CD14-positive monocyte (primary cell): Measurements from ENCODE around the gene KIAA0319L. TPM values are rescaled to one million over a fixed set of nuclear protein-coding genes. Genes with fewer than 3 reads are reported as not detected.

ENCODE experiments used
- DNase-seq, 3 donors: peaks; one replicate each; pipeline ENCODE4 v3.0.0-alpha.2; 2011 to 2022
- H2AFZ ChIP-seq: 2 replicates; pipeline ENCODE4 v1.6.0; 2012; ENCODE audit warnings: mild to moderate bottlenecking, low read depth, low read length, inconsistent platforms; ENCODE audit not compliant: insufficient read depth, poor library complexity, severe bottlenecking
- H3K27ac ChIP-seq, 2 donors: 1 replicate in 1 of 2; 2 replicates in 1 of 2; pipeline ENCODE4 v1.5.1; 2012 to 2013; ENCODE audit warnings: low read length in 2 of 2, control low read depth in 1 of 2, inconsistent platforms in 1 of 2, low read depth in 1 of 2, mild to moderate bottlenecking in 1 of 2
- H3K27me3 ChIP-seq, 2 donors: one replicate each; pipeline versions ENCODE4 v1.6.0 to v1.6.1; 2011 to 2013; ENCODE audit warnings: low read length in 2 of 2; ENCODE audit not compliant: control insufficient read depth in 2 of 2, insufficient read depth in 2 of 2
- H3K36me3 ChIP-seq, 2 donors: replicated peaks in 1 of 2; 1 replicate in 1 of 2; 2 replicates in 1 of 2; pipeline versions ENCODE4 v1.5.1 to v1.6.1; 2012 to 2013; ENCODE audit warnings: low read length in 2 of 2, control low read depth in 1 of 2, inconsistent platforms in 1 of 2, mild to moderate bottlenecking in 1 of 2; ENCODE audit not compliant: insufficient read depth in 2 of 2, control insufficient read depth in 1 of 2
- H3K4me1 ChIP-seq, 2 donors: 1 replicate in 1 of 2; 2 replicates in 1 of 2; pipeline versions ENCODE4 v1.5.1 to v1.6.1; 2012 to 2013; ENCODE audit warnings: low read length in 2 of 2, control low read depth in 1 of 2, inconsistent platforms in 1 of 2, mild to moderate bottlenecking in 1 of 2, moderate library complexity in 1 of 2; ENCODE audit not compliant: insufficient read depth in 2 of 2, control insufficient read depth in 1 of 2
- H3K4me2 ChIP-seq: replicated peaks from 2 replicates; pipeline ENCODE3; 2012; ENCODE audit warnings: low read length, moderate library complexity, mild to moderate bottlenecking; ENCODE audit not compliant: poor library complexity, severe bottlenecking; ENCODE audit errors: extremely low read depth
- H3K4me3 ChIP-seq, 3 experiments: fragments of 200-600 bp in 1 of 3; sonication (generic) in 1 of 3; replicated peaks in 1 of 3; 1 replicate in 2 of 3; 2 replicates in 1 of 3; pipeline ENCODE4 v1.5.1; 2011 to 2013; ENCODE audit warnings: low read length in 3 of 3, mild to moderate bottlenecking in 3 of 3, control low read depth in 2 of 3, low read depth in 2 of 3, inconsistent platforms in 1 of 3, moderate library complexity in 1 of 3
- H3K79me2 ChIP-seq: 2 replicates; pipeline ENCODE4 v1.6.0; 2012; ENCODE audit warnings: mild to moderate bottlenecking, control low read depth, inconsistent platforms, low read length, moderate library complexity; ENCODE audit not compliant: insufficient read depth
- H3K9ac ChIP-seq: 2 replicates; pipeline ENCODE4 v1.6.0; 2017; ENCODE audit warnings: low read length, mild to moderate bottlenecking; ENCODE audit not compliant: insufficient read depth, poor library complexity, severe bottlenecking
- H3K9me3 ChIP-seq, 2 donors: replicated peaks in 1 of 2; 1 replicate in 1 of 2; 2 replicates in 1 of 2; pipeline versions ENCODE4 v1.5.1 to v1.6.1; 2012 to 2013; ENCODE audit warnings: low read length in 2 of 2, control low read depth in 1 of 2; ENCODE audit not compliant: control insufficient read depth in 1 of 2, insufficient read depth in 1 of 2
- H4K20me1 ChIP-seq: 2 replicates; pipeline ENCODE4 v1.6.0; 2012; ENCODE audit warnings: mild to moderate bottlenecking, low read length, control low read depth, moderate library complexity; ENCODE audit not compliant: insufficient read depth
- H3K27ac Mint-ChIP-seq, 7 donors: one replicate each; pipeline ENCODE4 v1.8.0; 2020; ENCODE audit warnings: mild to moderate bottlenecking in 7 of 7, mixed read lengths in 7 of 7, moderate library complexity in 6 of 7, inconsistent platforms in 2 of 7
- H3K27me3 Mint-ChIP-seq, 3 donors: one replicate each; pipeline ENCODE4 v1.8.0; 2021 to 2022; ENCODE audit warnings: low read depth in 3 of 3, mild to moderate bottlenecking in 3 of 3, mixed read lengths in 3 of 3, moderate library complexity in 3 of 3, inconsistent platforms in 1 of 3
- H3K36me3 Mint-ChIP-seq, 2 donors: one replicate each; pipeline ENCODE4 v1.8.0; 2020; ENCODE audit warnings: mixed read lengths in 2 of 2, inconsistent platforms in 1 of 2, mild to moderate bottlenecking in 1 of 2
- H3K4me1 Mint-ChIP-seq: one replicate; pipeline ENCODE4 v1.8.0; 2020; ENCODE audit warnings: mild to moderate bottlenecking, mixed read lengths
- H3K4me3 Mint-ChIP-seq, 2 donors: one replicate each; pipeline ENCODE4 v1.8.0; 2020; ENCODE audit warnings: mild to moderate bottlenecking in 2 of 2, mixed read lengths in 2 of 2, moderate library complexity in 1 of 2
- H3K9me3 Mint-ChIP-seq, 7 donors: one replicate each; pipeline ENCODE4 v1.8.0; 2020 to 2022; ENCODE audit warnings: mixed read lengths in 7 of 7, mild to moderate bottlenecking in 6 of 7, moderate library complexity in 6 of 7, inconsistent platforms in 2 of 7
- CTCF ChIP-seq: fragments of 200-600 bp; IDR thresholded peaks from one replicate; pipeline ENCODE4 v1.8.0; 2022; ENCODE audit warnings: antibody characterized with exemption, mild to moderate bottlenecking
- WGBS: methylation state at CpG from one replicate; pipeline ENCODE4 v1.1.5; 2013; ENCODE audit warnings: missing lambda C conversion rate; ENCODE audit not compliant: insufficient coverage; 5-methylcytosine and 5-hydroxymethylcytosine counted together
- intact Hi-C, 2 donors: fragments of 100-400 bp; cut with micrococcal nuclease; formaldehyde crosslinking; loops; one replicate each; pipeline versions ENCODE4 v1.15.0 to v1.15.1; 2023
- polyA plus RNA-seq, 3 donors: library from polyadenylated mRNA; depleted of rRNA in 1 of 3; unstranded in 2 of 3; stranded (reverse) in 1 of 3; fragments of 300-500 nt in 2 of 3; fragments of >200 nt in 1 of 3; fragmentation: Illumina TruSeq in 2 of 3; gene quantifications; 1 replicate in 2 of 3; 2 replicates in 1 of 3; pipeline ENCODE4 v1.2.3, GENCODE V29; 2012 to 2021

The KIAA0319L gene
- polyA plus RNA-seq, 3 donors, result 20.6 to 75.3 (median 28.6) TPM

- no peaks in the 10 kb centered on the region for H3K27me3 ChIP-seq
- H4K20me1 ChIP-seq, result no peaks in the 10 kb centered on the region
- H3K4me1 ChIP-seq, result peaks cover 11 to 22% of the 10 kb centered on the region in 2 donors
- peaks cover 30 to 63% of the 10 kb centered on the region in 2 donors for H3K36me3 ChIP-seq
- Mint-ChIP-seq H3K4me3 (no peak overlapping the region), H3K36me3 (peaks cover 45 to 63% of the 10 kb centered on the region in 2 donors), H3K4me1 (peaks cover 19% of the 10 kb centered on the region), H3K9me3 (no peaks in the 10 kb centered on the region), H3K27ac (no peak overlapping the region), H3K27me3 (peaks cover 0 to 3% (median 2%) of the 10 kb centered on the region in 3 donors)
- intact Hi-C loops, result no loop called here
- WGBS, result no CpG with 5 or more reads among the region's 4 CpGs
- TF ChIP-seq CTCF, result no peak
- no peak overlapping the region for H3K9ac ChIP-seq
- H3K27ac ChIP-seq, result no peak overlapping the region
- no peak overlapping the region for H3K4me2 ChIP-seq
- H3K79me2 ChIP-seq, result no peaks in the 10 kb centered on the region
- no peak for DNase-seq
- H3K4me3 ChIP-seq, result no peak overlapping the region
- no peaks in the 10 kb centered on the region for H3K9me3 ChIP-seq
- no peak overlapping the region for H2AFZ ChIP-seq
Observed at GRCh38 chr1:35407743-35408142, 149.5 kb downstream of the KIAA0319L start.

- Mint-ChIP-seq H3K27me3 (peaks cover 0 to 3% (median 2%) of the 10 kb centered on the region in 3 donors), H3K4me3 (no peak overlapping the region), H3K36me3 (peaks cover 51 to 75% of the 10 kb centered on the region in 2 donors), H3K4me1 (peaks cover 7% of the 10 kb centered on the region), H3K9me3 (no peaks in the 10 kb centered on the region), H3K27ac (no peak overlapping the region)
- no peak overlapping the region for H3K27ac ChIP-seq
- no peaks in the 10 kb centered on the region for H3K79me2 ChIP-seq
- H3K9ac ChIP-seq, result no peak overlapping the region
- intact Hi-C loops, result no loop called here
- H3K9me3 ChIP-seq, result no peaks in the 10 kb centered on the region
- H2AFZ ChIP-seq, result no peak overlapping the region
- no peak overlapping the region for H3K4me3 ChIP-seq
- no peaks in the 10 kb centered on the region for H3K27me3 ChIP-seq
- H3K4me1 ChIP-seq, result peaks cover 6 to 8% of the 10 kb centered on the region in 2 donors
- no peak overlapping the region for H3K4me2 ChIP-seq
- no peak for TF ChIP-seq CTCF
- peaks cover 30 to 77% of the 10 kb centered on the region in 2 donors for H3K36me3 ChIP-seq
- no peaks in the 10 kb centered on the region for H4K20me1 ChIP-seq
- no peak for DNase-seq
Observed at GRCh38 chr1:35406103-35406502, 151.1 kb downstream of the KIAA0319L start.
